Osteocyte (in vitro differentiated cells): ENCODE measurements around the gene POLA1. TPM values are rescaled to one million over a fixed set of nuclear protein-coding genes. Genes with fewer than 3 reads are reported as not detected.

Experiments
- DNase-seq: peaks from one replicate; pipeline ENCODE4 v3.0.0; 2021; ENCODE audit warnings: mixed read lengths; ENCODE audit not compliant: unreplicated experiment; ENCODE audit errors: extremely low spot score
- H3K27ac Mint-ChIP-seq: one replicate; pipeline ENCODE4 v1.8.0; 2021; ENCODE audit warnings: mild to moderate bottlenecking, mixed read lengths; ENCODE audit not compliant: unreplicated experiment
- H3K27me3 Mint-ChIP-seq: one replicate; pipeline ENCODE4 v1.8.0; 2021; ENCODE audit warnings: mixed read lengths; ENCODE audit not compliant: unreplicated experiment
- H3K36me3 Mint-ChIP-seq: one replicate; pipeline ENCODE4 v1.8.0; 2021; ENCODE audit warnings: mixed read lengths; ENCODE audit not compliant: unreplicated experiment
- H3K4me1 Mint-ChIP-seq: one replicate; pipeline ENCODE4 v1.8.0; 2021; ENCODE audit warnings: mixed read lengths; ENCODE audit not compliant: unreplicated experiment
- H3K4me3 Mint-ChIP-seq: one replicate; pipeline ENCODE4 v1.8.0; 2021; ENCODE audit warnings: mild to moderate bottlenecking, moderate library complexity, mixed read lengths; ENCODE audit not compliant: unreplicated experiment
- H3K9me3 Mint-ChIP-seq: one replicate; pipeline ENCODE4 v1.8.0; 2021; ENCODE audit warnings: mixed read lengths; ENCODE audit not compliant: unreplicated experiment
- total RNA-seq: library from RNA; stranded (reverse); gene quantifications from 2 replicates; pipeline ENCODE4 v1.2.1, GENCODE V29; 2021
- TF ChIP-seq, protein P1 (sequence below): fragments of 200-600 bp; sonication (generic); IDR thresholded peaks from 2 replicates; pipeline ENCODE4 v1.5.0; 2021; ENCODE audit warnings: antibody characterized with exemption, mild to moderate bottlenecking, moderate library complexity

POLA1 gene
- total RNA-seq, 1 donor from 2014 or later, result 17.3 TPM

DNA sequence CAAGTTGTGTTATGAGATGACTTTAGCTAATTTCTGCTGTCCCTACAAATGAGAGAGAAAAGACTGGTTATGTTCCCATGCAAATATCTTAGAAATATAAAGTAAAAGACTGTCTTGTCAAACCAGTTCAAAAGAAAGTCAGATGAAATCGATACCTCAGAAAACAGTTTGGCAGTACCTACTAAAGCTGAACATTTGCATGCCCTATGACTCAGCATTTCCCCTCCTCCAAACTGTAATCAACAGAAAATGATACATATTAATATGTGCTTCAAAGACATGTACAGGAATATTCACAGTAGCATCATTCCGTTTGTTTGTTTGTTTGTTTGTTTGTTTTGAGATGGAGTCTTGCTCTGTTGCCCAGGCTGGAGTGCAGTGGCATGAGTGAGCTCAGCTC is 231.7 kb downstream of the POLA1 start:
- DNase-seq, result no peak

DNA sequence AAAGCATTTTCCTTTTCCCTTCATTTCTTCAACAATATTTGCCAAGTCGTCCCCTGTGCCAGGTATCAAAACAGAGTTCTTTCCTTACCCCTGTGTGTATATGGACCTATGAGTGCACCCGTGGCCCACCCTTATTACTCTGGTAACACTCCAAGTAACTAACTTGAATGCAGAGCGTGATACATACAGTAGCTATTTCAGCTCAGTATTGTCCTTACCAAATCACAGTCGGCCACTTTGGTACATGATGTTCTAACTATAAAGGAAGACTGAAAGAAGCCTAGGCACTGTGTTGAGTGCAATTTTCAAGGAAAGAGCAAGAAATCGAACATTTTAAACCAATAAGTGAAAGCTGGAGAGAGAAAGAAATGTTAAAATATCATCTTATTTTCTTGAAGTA is 233.7 kb downstream of the POLA1 start:
- no peak overlapping the region for H3K27ac Mint-ChIP-seq

More for the DNA sequence above, 231.7 kb downstream of the POLA1 start:
- TF ChIP-seq, protein P1, sequence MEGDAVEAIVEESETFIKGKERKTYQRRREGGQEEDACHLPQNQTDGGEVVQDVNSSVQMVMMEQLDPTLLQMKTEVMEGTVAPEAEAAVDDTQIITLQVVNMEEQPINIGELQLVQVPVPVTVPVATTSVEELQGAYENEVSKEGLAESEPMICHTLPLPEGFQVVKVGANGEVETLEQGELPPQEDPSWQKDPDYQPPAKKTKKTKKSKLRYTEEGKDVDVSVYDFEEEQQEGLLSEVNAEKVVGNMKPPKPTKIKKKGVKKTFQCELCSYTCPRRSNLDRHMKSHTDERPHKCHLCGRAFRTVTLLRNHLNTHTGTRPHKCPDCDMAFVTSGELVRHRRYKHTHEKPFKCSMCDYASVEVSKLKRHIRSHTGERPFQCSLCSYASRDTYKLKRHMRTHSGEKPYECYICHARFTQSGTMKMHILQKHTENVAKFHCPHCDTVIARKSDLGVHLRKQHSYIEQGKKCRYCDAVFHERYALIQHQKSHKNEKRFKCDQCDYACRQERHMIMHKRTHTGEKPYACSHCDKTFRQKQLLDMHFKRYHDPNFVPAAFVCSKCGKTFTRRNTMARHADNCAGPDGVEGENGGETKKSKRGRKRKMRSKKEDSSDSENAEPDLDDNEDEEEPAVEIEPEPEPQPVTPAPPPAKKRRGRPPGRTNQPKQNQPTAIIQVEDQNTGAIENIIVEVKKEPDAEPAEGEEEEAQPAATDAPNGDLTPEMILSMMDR, result no peak
- Mint-ChIP-seq H3K4me3 (no peak overlapping the region), H3K27me3 (no peaks in the 10 kb centered on the region), H3K27ac (no peak overlapping the region), H3K9me3 (no peaks in the 10 kb centered on the region), H3K4me1 (no peaks in the 10 kb centered on the region), H3K36me3 (peaks cover 3% of the 10 kb centered on the region)

DNA sequence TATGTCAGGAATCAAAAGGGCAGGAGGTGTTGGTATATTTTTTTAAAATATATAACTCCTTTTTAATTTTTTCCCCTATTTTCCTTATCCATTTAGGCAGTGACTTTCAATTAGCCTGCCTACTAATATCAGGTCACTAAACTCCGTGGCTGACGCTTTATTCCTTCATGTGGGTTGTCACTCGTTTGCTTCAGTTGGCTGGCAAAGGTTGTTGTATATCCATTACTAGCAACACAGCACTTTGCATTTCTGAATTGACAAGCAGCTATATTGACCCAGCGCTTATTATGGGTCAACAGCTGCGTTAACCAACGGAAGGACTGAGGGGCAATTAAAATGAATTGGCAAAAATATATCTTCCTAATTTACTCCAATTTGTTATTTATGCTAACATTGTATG is 234.4 kb downstream of the POLA1 start:
- Mint-ChIP-seq H3K4me1 (no peaks in the 10 kb centered on the region), H3K36me3 (peaks cover 3% of the 10 kb centered on the region), H3K27ac (no peak overlapping the region), H3K4me3 (no peak overlapping the region), H3K27me3 (no peaks in the 10 kb centered on the region), H3K9me3 (no peaks in the 10 kb centered on the region)
- DNase-seq, result no peak
- TF ChIP-seq, protein P1, result no peak

More for the DNA sequence above, 233.7 kb downstream of the POLA1 start:
- no peaks in the 10 kb centered on the region for H3K9me3 Mint-ChIP-seq
- TF ChIP-seq, protein P1, result no peak
- peaks cover 3% of the 10 kb centered on the region for H3K36me3 Mint-ChIP-seq
- no peaks in the 10 kb centered on the region for H3K27me3 Mint-ChIP-seq
- DNase-seq, result no peak
- H3K4me1 Mint-ChIP-seq, result no peaks in the 10 kb centered on the region
- H3K4me3 Mint-ChIP-seq, result no peak overlapping the region

DNA sequence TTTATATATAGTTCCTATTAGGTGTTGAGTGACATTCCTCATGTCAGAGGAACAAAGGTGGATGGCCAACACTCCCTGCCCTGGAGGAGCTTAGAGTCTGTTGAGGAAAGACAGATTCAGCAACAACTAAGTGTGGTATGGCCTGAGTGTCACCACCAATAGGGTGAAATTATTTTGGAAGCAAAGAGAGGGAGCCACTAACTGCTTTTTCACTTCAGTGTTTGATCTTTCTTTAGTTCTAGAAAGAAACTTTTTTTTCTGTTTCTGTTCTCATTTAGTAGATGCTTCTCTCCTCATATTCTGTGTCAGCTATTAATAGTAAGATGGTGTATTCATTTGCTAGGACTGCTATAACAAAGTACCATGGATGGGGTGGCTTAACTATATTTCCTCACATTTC is 240.6 kb downstream of the POLA1 start:
- TF ChIP-seq, protein P1, result no peak
- no peaks in the 10 kb centered on the region for H3K27me3 Mint-ChIP-seq
- no peaks in the 10 kb centered on the region for H3K4me1 Mint-ChIP-seq
- no peaks in the 10 kb centered on the region for H3K9me3 Mint-ChIP-seq
- H3K4me3 Mint-ChIP-seq, result no peak overlapping the region
- peaks cover 3% of the 10 kb centered on the region for H3K36me3 Mint-ChIP-seq
- no peak overlapping the region for H3K27ac Mint-ChIP-seq
- DNase-seq, result no peak

DNA sequence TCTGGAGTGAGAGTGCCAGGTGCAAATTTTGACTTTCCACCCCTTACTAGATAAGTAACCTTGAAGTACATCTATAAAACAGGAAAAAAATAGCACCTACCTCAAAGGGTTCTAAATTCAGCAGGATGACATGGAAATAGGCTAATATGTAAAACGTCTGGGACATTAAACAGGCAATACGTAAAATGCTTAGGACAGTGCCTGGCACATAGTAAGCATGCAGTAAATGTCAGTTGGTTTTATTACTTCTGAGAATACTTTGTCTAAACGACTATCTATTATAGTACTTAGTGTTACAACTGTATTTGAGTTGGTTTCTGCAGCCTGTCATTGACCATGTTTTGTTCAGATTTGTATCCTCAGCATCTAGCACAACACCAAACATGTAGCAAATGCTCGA is 251.3 kb downstream of the POLA1 start:
- no peak for DNase-seq
- Mint-ChIP-seq H3K4me1 (peaks cover 19% of the 10 kb centered on the region), H3K27me3 (no peaks in the 10 kb centered on the region), H3K27ac (no peak overlapping the region), H3K4me3 (no peak overlapping the region), H3K9me3 (no peaks in the 10 kb centered on the region), H3K36me3 (no peaks in the 10 kb centered on the region)
- TF ChIP-seq, protein P1, result no peak
